HCT116 (cell line): Measurements from ENCODE around the gene NEK11. TPM values are rescaled to one million over a fixed set of nuclear protein-coding genes. Genes with fewer than 3 reads are reported as not detected.

Experiments
- ATAC-seq: fragments of 200-7000 bp; cut with Tn5 transposase; 2 replicates; pipeline ENCODE4 v1.9.1; 2020; ENCODE audit warnings: mild to moderate bottlenecking, moderate library complexity
- BruUV-seq: library from RNA; stranded (reverse); fragments of 400-500 nt; replicated peaks from 2 replicates; lab custom pipeline; 2021; lab: Mats Ljungman, UMichigan
- CTCF ChIA-PET: fragments of 300-600 bp; sonication (Branson Sonifier 250); formaldehyde crosslinking; loops from one replicate; lab custom pipeline; 2021; ENCODE audit warnings: antibody characterized with exemption; lab: Charles Lee
- POLR2A ChIA-PET: fragments of 300-600, 350-600 bp; sonication (Branson Sonifier 250); formaldehyde crosslinking; loops from one replicate; lab custom pipeline; 2021; ENCODE audit warnings: antibody characterized with exemption; lab: Charles Lee
- RAD21 ChIA-PET, 2 experiments: fragments of 300-600 bp; sonication (Branson Sonifier 250); formaldehyde crosslinking; loops; one replicate each; lab custom pipeline; 2023; ENCODE audit warnings: low total read pairs in 2 of 2; ENCODE audit not compliant: uncharacterized antibody in 2 of 2, unreplicated experiment in 2 of 2, low non-redundant PET in 1 of 2; lab: Charles Lee
- DNase-seq: peaks from one replicate; pipeline ENCODE4 v3.0.0-alpha.2; 2010; ENCODE audit warnings: low read depth, low spot score
- H2AFZ ChIP-seq: fragments of 200-600 bp; shearing (Covaris generic), sonication (generic); 2 replicates; pipeline ENCODE4 v1.6.1; 2017; ENCODE audit warnings: low read depth, mixed run types, mixed read lengths, antibody characterized with exemption, low read length; ENCODE audit not compliant: poor library complexity, severe bottlenecking
- H3K27ac ChIP-seq: 2 replicates; pipeline ENCODE4 v1.5.1; 2012; ENCODE audit warnings: low read depth, low read length
- H3K27me3 ChIP-seq: fragments of 200-600 bp; sonication (generic); 2 replicates; pipeline ENCODE4 v1.6.1; 2016; ENCODE audit warnings: mixed run types, low read length, mixed read lengths; ENCODE audit not compliant: insufficient read depth
- H3K36me3 ChIP-seq, 2 experiments: fragments of 200-500 bp in 1 of 2; fragments of 200-600 bp in 1 of 2; sonication (Bioruptor generic) in 1 of 2; sonication (generic) in 1 of 2; 2 replicates each; pipeline versions ENCODE4 v1.5.1 to v1.6.1; 2014 to 2016; ENCODE audit warnings: low read length in 2 of 2, inconsistent platforms in 1 of 2, mixed read lengths in 1 of 2, mixed run types in 1 of 2; ENCODE audit not compliant: insufficient read depth in 2 of 2, control insufficient read depth in 1 of 2
- H3K4me1 ChIP-seq, 2 experiments: fragments of 200-600 bp in 1 of 2; sonication (generic) in 1 of 2; 2 replicates each; pipeline versions ENCODE4 v1.5.1 to v1.6.1; 2012 to 2017; ENCODE audit warnings: low read length in 2 of 2, inconsistent platforms in 1 of 2, mild to moderate bottlenecking in 1 of 2, mixed read lengths in 1 of 2, mixed run types in 1 of 2, moderate library complexity in 1 of 2; ENCODE audit not compliant: insufficient read depth in 2 of 2, control insufficient read depth in 1 of 2
- H3K4me2 ChIP-seq: fragments of 200-600 bp; sonication (generic); 2 replicates; pipeline ENCODE4 v1.6.1; 2017; ENCODE audit warnings: mixed run types, low read length, mixed read lengths
- H3K4me3 ChIP-seq, 2 experiments: fragments of 200-600 bp in 1 of 2; sonication (generic) in 1 of 2; replicated peaks in 1 of 2; 2 replicates each; pipeline ENCODE4 v1.5.1; 2011 to 2016; ENCODE audit warnings: low read length in 2 of 2, control low read depth in 1 of 2, low read depth in 1 of 2, mild to moderate bottlenecking in 1 of 2, mixed read lengths in 1 of 2, mixed run types in 1 of 2
- H3K79me2 ChIP-seq: fragments of 200-600 bp; sonication (generic); 2 replicates; pipeline ENCODE4 v1.6.1; 2017; ENCODE audit warnings: mild to moderate bottlenecking, mixed run types, low read length, moderate library complexity, mixed read lengths; ENCODE audit not compliant: insufficient read depth
- H3K9ac ChIP-seq: fragments of 200-600 bp; sonication (generic); 2 replicates; pipeline ENCODE4 v1.6.1; 2016; ENCODE audit warnings: low read length, mixed read lengths
- H3K9me2 ChIP-seq: fragments of 200-600 bp; sonication (generic), shearing (Covaris generic); 2 replicates; pipeline ENCODE4 v1.6.1; 2017; ENCODE audit warnings: mixed run types, mild to moderate bottlenecking, moderate library complexity; ENCODE audit not compliant: insufficient read depth
- H3K9me3 ChIP-seq, 2 experiments: fragments of 200-500 bp in 1 of 2; fragments of 200-600 bp in 1 of 2; sonication (Bioruptor generic) in 1 of 2; sonication (generic) in 1 of 2; 2 replicates each; pipeline ENCODE4 v1.6.1; 2014 to 2017; ENCODE audit warnings: low read length in 2 of 2, mixed read lengths in 2 of 2, inconsistent platforms in 1 of 2, low read depth in 1 of 2, mild to moderate bottlenecking in 1 of 2, mixed run types in 1 of 2, moderate library complexity in 1 of 2; ENCODE audit not compliant: control insufficient read depth in 1 of 2, insufficient read depth in 1 of 2
- H4K20me1 ChIP-seq: fragments of 200-600 bp; sonication (generic), shearing (Covaris generic); 2 replicates; pipeline ENCODE4 v1.6.1; 2017; ENCODE audit warnings: mixed run types, mild to moderate bottlenecking, moderate library complexity; ENCODE audit not compliant: insufficient read depth
- EGR1 ChIP-seq: IDR thresholded peaks from 2 replicates; pipeline ENCODE4 v1.6.1; 2012; ENCODE audit warnings: low read depth
- ELF1 ChIP-seq: IDR thresholded peaks from 2 replicates; pipeline ENCODE4 v1.6.1; 2012; ENCODE audit warnings: low read depth, borderline replicate concordance
- EZH2phosphoT487 ChIP-seq: fragments of 200-600 bp; IDR thresholded peaks from 2 replicates; pipeline ENCODE4 v1.6.1; 2018; ENCODE audit warnings: antibody characterized with exemption, borderline replicate concordance
- RAD21 ChIP-seq: IDR thresholded peaks from 2 replicates; pipeline ENCODE4 v1.6.1; 2012; ENCODE audit warnings: low read depth, mild to moderate bottlenecking
- YY1 ChIP-seq: IDR thresholded peaks from 2 replicates; pipeline ENCODE4 v1.6.1; 2011; ENCODE audit warnings: low read length, low read depth, moderate library complexity, mild to moderate bottlenecking; ENCODE audit not compliant: insufficient replicate concordance; ENCODE audit errors: extremely low read depth
- ZNF274 ChIP-seq: fragments of 200-500 bp; sonication (Bioruptor generic); IDR thresholded peaks from 2 replicates; pipeline ENCODE4 v1.6.1; 2014; ENCODE audit warnings: mild to moderate bottlenecking, low read depth, low read length, inconsistent platforms
- intact Hi-C: fragments of 100-400 bp; cut with micrococcal nuclease; formaldehyde crosslinking; loops from 2 replicates; pipeline ENCODE4 v1.10.0; 2022
- total RNA-seq: library from RNA; stranded (reverse); gene quantifications from one replicate; pipeline ENCODE4 v1.2.1, GENCODE V29; 2021; ENCODE audit not compliant: unreplicated experiment
- TF ChIP-seq, protein P1 (sequence below), 3 experiments: fragments of 200-600 bp in 1 of 3; sonication (generic) in 1 of 3; IDR thresholded peaks in 2 of 3; conservative IDR thresholded peaks in 1 of 3; 2 replicates each; pipeline ENCODE4 v1.5.1; 2012 to 2017; ENCODE audit warnings: low read depth in 2 of 3, low read length in 2 of 3, antibody characterized with exemption in 1 of 3, borderline replicate concordance in 1 of 3, control low read depth in 1 of 3, mild to moderate bottlenecking in 1 of 3, mixed read lengths in 1 of 3, mixed run types in 1 of 3, moderate library complexity in 1 of 3; ENCODE audit not compliant: insufficient read depth in 1 of 3
- TF ChIP-seq, protein P2 (sequence below): IDR thresholded peaks from 2 replicates; pipeline ENCODE4 v1.6.1; 2012; ENCODE audit warnings: low read depth
- TF ChIP-seq, protein P3 (sequence below): IDR thresholded peaks from 2 replicates; pipeline ENCODE4 v1.6.1; 2012

NEK11 gene
- total RNA-seq, 1 experiment from 2014 or later, result 3.1 TPM

DNA sequence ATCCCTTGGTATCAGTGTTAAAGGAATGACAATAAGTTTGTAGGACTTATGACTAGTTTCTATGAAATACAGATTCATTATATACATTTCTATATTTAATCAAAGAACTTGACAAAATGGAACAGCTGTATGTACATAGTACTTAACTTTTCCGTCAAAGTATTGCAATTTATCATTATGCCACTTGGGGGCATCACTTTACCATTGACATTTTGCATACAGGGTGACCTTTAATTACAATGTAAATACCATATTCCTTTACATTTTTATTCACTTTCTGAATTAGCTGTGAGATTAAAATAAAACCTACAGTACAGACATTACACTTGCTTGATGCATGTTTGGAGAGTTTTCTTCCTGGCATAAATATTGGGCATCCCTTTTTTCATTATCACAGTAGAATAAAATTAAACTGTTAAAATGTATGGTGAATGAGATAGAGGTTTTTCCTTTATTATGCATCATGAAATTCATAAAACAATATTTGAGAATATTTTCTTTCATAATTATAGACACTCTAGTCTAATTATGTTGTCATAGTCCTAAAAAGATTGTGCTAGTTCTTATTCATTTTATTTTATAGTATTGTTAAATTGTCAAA is 6.9 kb downstream of the NEK11 start:
- Histone ChIP-seq H3K9ac (no peak overlapping the region), H2AFZ (no peak overlapping the region), H3K4me3 (no peak overlapping the region), H3K27me3 (no peaks in the 10 kb centered on the region), H3K79me2 (no peaks in the 10 kb centered on the region), H3K4me2 (no peak overlapping the region), H3K27ac (no peak overlapping the region), H3K4me1 (no peaks in the 10 kb centered on the region), H3K9me2 (no peaks in the 10 kb centered on the region), H3K9me3 (no peaks in the 10 kb centered on the region), H3K36me3 (no peaks in the 10 kb centered on the region), H4K20me1 (no peaks in the 10 kb centered on the region)
- CTCF ChIA-PET, result interaction anchor here (0.8 to 1.9 kb wide), 3 partner anchors 9 to 1001 kb away, joined by 3 to 7 read pairs (median 3); partner anchors contain the start of gene CPNE4
- intact Hi-C loops, result loop anchor here (1.0 to 10.0 kb wide), 5 partner anchors 286 to 1151 kb away; partner anchors contain the start of gene PIK3R4
- RAD21 ChIA-PET, result no interaction called here
- POLR2A ChIA-PET, result no interaction called here
- no TSS peak for BruUV-seq
- TF ChIP-seq RAD21, result peak; percentile 72
- no peak for TF ChIP-seq ZNF274
- TF ChIP-seq, protein P1, sequence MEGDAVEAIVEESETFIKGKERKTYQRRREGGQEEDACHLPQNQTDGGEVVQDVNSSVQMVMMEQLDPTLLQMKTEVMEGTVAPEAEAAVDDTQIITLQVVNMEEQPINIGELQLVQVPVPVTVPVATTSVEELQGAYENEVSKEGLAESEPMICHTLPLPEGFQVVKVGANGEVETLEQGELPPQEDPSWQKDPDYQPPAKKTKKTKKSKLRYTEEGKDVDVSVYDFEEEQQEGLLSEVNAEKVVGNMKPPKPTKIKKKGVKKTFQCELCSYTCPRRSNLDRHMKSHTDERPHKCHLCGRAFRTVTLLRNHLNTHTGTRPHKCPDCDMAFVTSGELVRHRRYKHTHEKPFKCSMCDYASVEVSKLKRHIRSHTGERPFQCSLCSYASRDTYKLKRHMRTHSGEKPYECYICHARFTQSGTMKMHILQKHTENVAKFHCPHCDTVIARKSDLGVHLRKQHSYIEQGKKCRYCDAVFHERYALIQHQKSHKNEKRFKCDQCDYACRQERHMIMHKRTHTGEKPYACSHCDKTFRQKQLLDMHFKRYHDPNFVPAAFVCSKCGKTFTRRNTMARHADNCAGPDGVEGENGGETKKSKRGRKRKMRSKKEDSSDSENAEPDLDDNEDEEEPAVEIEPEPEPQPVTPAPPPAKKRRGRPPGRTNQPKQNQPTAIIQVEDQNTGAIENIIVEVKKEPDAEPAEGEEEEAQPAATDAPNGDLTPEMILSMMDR (IDR thresholded peaks at IDR 0.05 in 2 of 3, conservative IDR thresholded peaks at IDR 0.05 in 1 of 3; ENCODE audit: borderline replicate concordance in 1 of 3, insufficient read depth in 1 of 3, low read depth in 2 of 3, low read length in 2 of 3), result peak; percentile 37 to 76 (median 55); a peak in 5 of 6 replicates
- DNase-seq (peak; percentile 41), ATAC-seq (peak; percentile 65)

DNA sequence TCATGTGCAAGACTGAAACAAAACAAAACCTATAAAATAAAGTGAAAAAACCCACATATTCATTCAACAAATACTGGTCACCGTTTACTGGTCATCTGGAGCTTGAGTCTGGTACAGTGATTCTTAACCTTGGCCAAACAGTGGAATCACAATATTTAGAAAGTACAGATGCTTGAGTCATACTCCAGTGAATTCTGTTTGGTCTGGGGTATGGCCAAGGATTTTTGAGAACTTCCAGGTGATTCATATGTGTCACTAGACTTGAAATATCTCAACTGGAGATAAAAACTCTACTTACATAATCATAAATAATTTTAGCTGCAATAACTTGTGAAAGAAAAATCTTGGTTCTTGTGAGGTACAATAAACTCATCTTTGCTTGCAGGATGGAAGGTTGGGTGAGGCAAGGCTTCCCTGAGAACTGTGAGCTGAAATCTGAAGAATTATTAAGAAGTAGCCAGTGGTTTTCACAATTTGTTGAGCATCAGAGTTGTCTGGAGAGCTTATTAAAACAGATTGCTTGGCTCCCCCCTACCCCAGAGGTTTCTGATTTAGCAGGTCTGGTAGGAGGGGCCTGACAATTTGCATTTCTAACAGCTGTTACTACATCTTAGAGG is 9.6 kb downstream of the NEK11 start:
- Histone ChIP-seq H4K20me1 (no peaks in the 10 kb centered on the region), H3K9ac (no peak overlapping the region), H3K4me2 (no peak overlapping the region), H3K9me2 (no peaks in the 10 kb centered on the region), H3K36me3 (no peaks in the 10 kb centered on the region), H3K79me2 (no peaks in the 10 kb centered on the region), H3K27ac (no peak overlapping the region), H3K27me3 (no peaks in the 10 kb centered on the region), H3K4me3 (no peak overlapping the region), H2AFZ (no peak overlapping the region), H3K9me3 (no peaks in the 10 kb centered on the region), H3K4me1 (no peaks in the 10 kb centered on the region)
- ChIA-PET POLR2A (no interaction called here), RAD21 (no interaction called here), CTCF (no interaction called here)
- intact Hi-C loops, result loop anchor here (10.0 kb wide), 3 partner anchors 618 to 1148 kb away; no protein-coding TSS in a partner anchor
- BruUV-seq, result no TSS peak
- DNase-seq, result no peak
- TF ChIP-seq, protein P2, sequence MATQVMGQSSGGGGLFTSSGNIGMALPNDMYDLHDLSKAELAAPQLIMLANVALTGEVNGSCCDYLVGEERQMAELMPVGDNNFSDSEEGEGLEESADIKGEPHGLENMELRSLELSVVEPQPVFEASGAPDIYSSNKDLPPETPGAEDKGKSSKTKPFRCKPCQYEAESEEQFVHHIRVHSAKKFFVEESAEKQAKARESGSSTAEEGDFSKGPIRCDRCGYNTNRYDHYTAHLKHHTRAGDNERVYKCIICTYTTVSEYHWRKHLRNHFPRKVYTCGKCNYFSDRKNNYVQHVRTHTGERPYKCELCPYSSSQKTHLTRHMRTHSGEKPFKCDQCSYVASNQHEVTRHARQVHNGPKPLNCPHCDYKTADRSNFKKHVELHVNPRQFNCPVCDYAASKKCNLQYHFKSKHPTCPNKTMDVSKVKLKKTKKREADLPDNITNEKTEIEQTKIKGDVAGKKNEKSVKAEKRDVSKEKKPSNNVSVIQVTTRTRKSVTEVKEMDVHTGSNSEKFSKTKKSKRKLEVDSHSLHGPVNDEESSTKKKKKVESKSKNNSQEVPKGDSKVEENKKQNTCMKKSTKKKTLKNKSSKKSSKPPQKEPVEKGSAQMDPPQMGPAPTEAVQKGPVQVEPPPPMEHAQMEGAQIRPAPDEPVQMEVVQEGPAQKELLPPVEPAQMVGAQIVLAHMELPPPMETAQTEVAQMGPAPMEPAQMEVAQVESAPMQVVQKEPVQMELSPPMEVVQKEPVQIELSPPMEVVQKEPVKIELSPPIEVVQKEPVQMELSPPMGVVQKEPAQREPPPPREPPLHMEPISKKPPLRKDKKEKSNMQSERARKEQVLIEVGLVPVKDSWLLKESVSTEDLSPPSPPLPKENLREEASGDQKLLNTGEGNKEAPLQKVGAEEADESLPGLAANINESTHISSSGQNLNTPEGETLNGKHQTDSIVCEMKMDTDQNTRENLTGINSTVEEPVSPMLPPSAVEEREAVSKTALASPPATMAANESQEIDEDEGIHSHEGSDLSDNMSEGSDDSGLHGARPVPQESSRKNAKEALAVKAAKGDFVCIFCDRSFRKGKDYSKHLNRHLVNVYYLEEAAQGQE, result no peak
- TF ChIP-seq EGR1, result no peak
- TF ChIP-seq, protein P3, sequence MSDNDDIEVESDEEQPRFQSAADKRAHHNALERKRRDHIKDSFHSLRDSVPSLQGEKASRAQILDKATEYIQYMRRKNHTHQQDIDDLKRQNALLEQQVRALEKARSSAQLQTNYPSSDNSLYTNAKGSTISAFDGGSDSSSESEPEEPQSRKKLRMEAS, result no peak
- TF ChIP-seq ELF1, result no peak
- TF ChIP-seq ZNF274, result no peak
- no peak for TF ChIP-seq YY1
- no peak for TF ChIP-seq EZH2phosphoT487
- no peak for ATAC-seq
